Measurements from ENCODE around the gene ARV1.

DNA sequence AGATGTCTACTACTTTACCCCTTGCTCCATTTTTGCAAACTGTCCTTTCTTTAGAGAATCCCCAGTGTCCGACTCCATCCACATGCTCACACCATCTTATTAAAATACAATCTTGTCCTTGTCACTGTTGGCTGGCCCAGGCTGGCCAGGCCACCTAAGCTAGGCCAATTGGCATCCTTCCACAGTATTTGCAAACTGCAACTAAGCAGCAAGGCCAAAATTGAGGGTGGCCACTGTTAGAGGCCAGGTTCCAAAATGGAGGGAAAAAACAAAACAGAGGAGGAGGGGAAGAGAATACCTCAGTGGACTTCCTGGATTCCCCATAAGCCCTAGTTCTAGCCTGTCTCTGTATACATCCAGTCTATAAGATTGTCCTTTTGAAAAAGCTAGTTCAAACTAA is 56.9 kb downstream of the ARV1 start:
- no peak for TF ChIP-seq ISL1 (CRISPR knock-in tag; IDR thresholded peaks at IDR 0.05)
- no peak for TF ChIP-seq ZFP30 (CRISPR knock-in tag; IDR thresholded peaks at IDR 0.05)
- TF ChIP-seq RARB (CRISPR knock-in tag; IDR thresholded peaks at IDR 0.05): no peak
- TF ChIP-seq, protein P1, sequence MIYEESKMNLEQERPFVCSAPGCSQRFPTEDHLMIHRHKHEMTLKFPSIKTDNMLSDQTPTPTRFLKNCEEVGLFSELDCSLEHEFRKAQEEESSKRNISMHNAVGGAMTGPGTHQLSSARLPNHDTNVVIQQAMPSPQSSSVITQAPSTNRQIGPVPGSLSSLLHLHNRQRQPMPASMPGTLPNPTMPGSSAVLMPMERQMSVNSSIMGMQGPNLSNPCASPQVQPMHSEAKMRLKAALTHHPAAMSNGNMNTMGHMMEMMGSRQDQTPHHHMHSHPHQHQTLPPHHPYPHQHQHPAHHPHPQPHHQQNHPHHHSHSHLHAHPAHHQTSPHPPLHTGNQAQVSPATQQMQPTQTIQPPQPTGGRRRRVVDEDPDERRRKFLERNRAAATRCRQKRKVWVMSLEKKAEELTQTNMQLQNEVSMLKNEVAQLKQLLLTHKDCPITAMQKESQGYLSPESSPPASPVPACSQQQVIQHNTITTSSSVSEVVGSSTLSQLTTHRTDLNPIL (CRISPR knock-in tag; IDR thresholded peaks at IDR 0.05; ENCODE audit: low read depth): no peak
- TF ChIP-seq PPARA (CRISPR knock-in tag; IDR thresholded peaks at IDR 0.05; ENCODE audit: borderline replicate concordance): no peak
- no peak for TF ChIP-seq ZFP3 (CRISPR knock-in tag; IDR thresholded peaks at IDR 0.05)
- TF ChIP-seq ZC3H10 (CRISPR knock-in tag; IDR thresholded peaks at IDR 0.05): no peak
- no peak for TF ChIP-seq ZNF8 (CRISPR knock-in tag; IDR thresholded peaks at IDR 0.05)
- no peak for TF ChIP-seq CSDC2 (CRISPR knock-in tag; IDR thresholded peaks at IDR 0.05)
- no peak for TF ChIP-seq OSR1 (CRISPR knock-in tag; IDR thresholded peaks at IDR 0.05)
